OCI-LY7 (cell line): ENCODE measurements around the gene DYNC1I1. TPM values are rescaled to one million over a fixed set of nuclear protein-coding genes. Genes with fewer than 3 reads are reported as not detected.

ENCODE experiments used
- BruUV-seq: library from RNA; stranded (reverse); fragments of 400-500 nt; replicated peaks from 2 replicates; lab custom pipeline; 2021; lab: Mats Ljungman, UMichigan
- CTCF ChIA-PET: fragments of 300-600 bp; sonication (Branson Sonifier 250); formaldehyde crosslinking; loops from one replicate; lab custom pipeline; 2022; ENCODE audit warnings: antibody characterized with exemption; ENCODE audit not compliant: unreplicated experiment; lab: Charles Lee
- POLR2A ChIA-PET: fragments of 300-600 bp; sonication (Branson Sonifier 250); formaldehyde crosslinking; loops from one replicate; lab custom pipeline; 2022; ENCODE audit warnings: antibody characterized with exemption; lab: Charles Lee
- DNase-seq: peaks from one replicate; pipeline ENCODE4 v3.0.0-alpha.2; 2015; ENCODE audit warnings: low spot score
- H2AFZ ChIP-seq: fragments of 200-600 bp; sonication (generic), shearing (Covaris generic); 2 replicates; pipeline ENCODE4 v1.6.1; 2014; ENCODE audit warnings: mild to moderate bottlenecking, antibody characterized with exemption, low read length, moderate library complexity
- H3K27ac ChIP-seq: fragments of 200-600 bp; sonication (generic); 2 replicates; pipeline ENCODE4 v1.5.1; 2014; ENCODE audit warnings: mixed run types, low read depth, mild to moderate bottlenecking, moderate library complexity, low read length, inconsistent platforms; ENCODE audit not compliant: poor library complexity, severe bottlenecking
- H3K36me3 ChIP-seq: fragments of 200-600 bp; sonication (generic); 2 replicates; pipeline ENCODE4 v1.6.1; 2014; ENCODE audit warnings: mild to moderate bottlenecking, antibody characterized with exemption, low read length, moderate library complexity, mixed read lengths; ENCODE audit not compliant: insufficient read depth
- H3K4me1 ChIP-seq: fragments of 200-600 bp; sonication (generic); 2 replicates; pipeline ENCODE4 v1.5.1; 2014; ENCODE audit warnings: mild to moderate bottlenecking, low read length; ENCODE audit not compliant: insufficient read depth, poor library complexity, severe bottlenecking
- H3K4me2 ChIP-seq: fragments of 200-600 bp; sonication (generic); 2 replicates; pipeline ENCODE4 v1.6.1; 2014; ENCODE audit warnings: mild to moderate bottlenecking, low read length
- H3K4me3 ChIP-seq: fragments of 200-600 bp; sonication (generic); 2 replicates; pipeline ENCODE4 v1.5.1; 2014; ENCODE audit warnings: mild to moderate bottlenecking, low read depth, low read length; ENCODE audit not compliant: poor library complexity, severe bottlenecking
- H3K79me2 ChIP-seq: fragments of 200-600 bp; sonication (generic); 2 replicates; pipeline ENCODE4 v1.6.1; 2016; ENCODE audit warnings: low read depth, mild to moderate bottlenecking, low read length, moderate library complexity, mixed read lengths; ENCODE audit not compliant: insufficient read depth
- H3K9me2 ChIP-seq: fragments of 200-600 bp; sonication (generic); 2 replicates; pipeline ENCODE4 v1.6.1; 2016; ENCODE audit warnings: mild to moderate bottlenecking, low read length, mixed read lengths; ENCODE audit not compliant: insufficient read depth
- H3K9me3 ChIP-seq: fragments of 200-600 bp; sonication (generic); 2 replicates; pipeline ENCODE4 v1.6.1; 2014; ENCODE audit warnings: mild to moderate bottlenecking, mixed run types, low read length, mixed read lengths
- H4K20me1 ChIP-seq: fragments of 200-600 bp; sonication (generic); 2 replicates; pipeline ENCODE4 v1.6.1; 2014; ENCODE audit warnings: mild to moderate bottlenecking, antibody characterized with exemption, low read length, moderate library complexity, mixed read lengths; ENCODE audit not compliant: insufficient read depth
- EZH2phosphoT487 ChIP-seq: fragments of 200-600 bp; sonication (generic); IDR thresholded peaks from 2 replicates; pipeline ENCODE4 v1.6.1; 2018; ENCODE audit warnings: low read depth, borderline replicate concordance, mild to moderate bottlenecking, mixed run types, antibody characterized with exemption, low read length, moderate library complexity, mixed read lengths
- intact Hi-C: fragments of 100-400 bp; cut with micrococcal nuclease; formaldehyde crosslinking; loops from one replicate; pipeline ENCODE4 v1.10.0; 2022; ENCODE audit not compliant: unreplicated experiment
- total RNA-seq, 2 experiments: library from RNA; depleted of rRNA in 1 of 2; stranded (reverse); fragments of >200 nt in 1 of 2; shearing (Covaris generic) in 1 of 2; gene quantifications; 2 replicates each; pipeline ENCODE4 v1.2.3, GENCODE V29; 2014 to 2022
- TF ChIP-seq, protein P1 (sequence below): fragments of 200-600 bp; sonication (generic); conservative IDR thresholded peaks from 2 replicates; pipeline ENCODE4 v1.5.1; 2014; ENCODE audit warnings: mild to moderate bottlenecking, antibody characterized with exemption, low read length, moderate library complexity, mixed read lengths

DYNC1I1 gene
- total RNA-seq, 2 experiments from 2014 or later = not detected

GRCh38 chr7:96026010-96026409 lies 253.7 kb downstream of the DYNC1I1 start:
- TF ChIP-seq, protein P1, sequence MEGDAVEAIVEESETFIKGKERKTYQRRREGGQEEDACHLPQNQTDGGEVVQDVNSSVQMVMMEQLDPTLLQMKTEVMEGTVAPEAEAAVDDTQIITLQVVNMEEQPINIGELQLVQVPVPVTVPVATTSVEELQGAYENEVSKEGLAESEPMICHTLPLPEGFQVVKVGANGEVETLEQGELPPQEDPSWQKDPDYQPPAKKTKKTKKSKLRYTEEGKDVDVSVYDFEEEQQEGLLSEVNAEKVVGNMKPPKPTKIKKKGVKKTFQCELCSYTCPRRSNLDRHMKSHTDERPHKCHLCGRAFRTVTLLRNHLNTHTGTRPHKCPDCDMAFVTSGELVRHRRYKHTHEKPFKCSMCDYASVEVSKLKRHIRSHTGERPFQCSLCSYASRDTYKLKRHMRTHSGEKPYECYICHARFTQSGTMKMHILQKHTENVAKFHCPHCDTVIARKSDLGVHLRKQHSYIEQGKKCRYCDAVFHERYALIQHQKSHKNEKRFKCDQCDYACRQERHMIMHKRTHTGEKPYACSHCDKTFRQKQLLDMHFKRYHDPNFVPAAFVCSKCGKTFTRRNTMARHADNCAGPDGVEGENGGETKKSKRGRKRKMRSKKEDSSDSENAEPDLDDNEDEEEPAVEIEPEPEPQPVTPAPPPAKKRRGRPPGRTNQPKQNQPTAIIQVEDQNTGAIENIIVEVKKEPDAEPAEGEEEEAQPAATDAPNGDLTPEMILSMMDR = no peak
- TF ChIP-seq EZH2phosphoT487 = no peak
- H3K4me2 ChIP-seq = no peak overlapping the region
- ChIA-PET CTCF (no interaction called here), POLR2A (interaction anchor here (0.7 kb wide), 1 partner anchor 1365 kb away, joined by 4 read pairs; no protein-coding TSS in a partner anchor)
- H3K9me2 ChIP-seq = no peaks in the 10 kb centered on the region
- no peaks in the 10 kb centered on the region for H3K79me2 ChIP-seq
- no peak overlapping the region for H2AFZ ChIP-seq
- H3K9me3 ChIP-seq = no peaks in the 10 kb centered on the region
- H3K4me3 ChIP-seq = no peak overlapping the region
- no peaks in the 10 kb centered on the region for H3K36me3 ChIP-seq
- no peak overlapping the region for H3K27ac ChIP-seq
- no TSS peak for BruUV-seq
- no peaks in the 10 kb centered on the region for H4K20me1 ChIP-seq
- intact Hi-C loops = no loop called here
- H3K4me1 ChIP-seq = no peaks in the 10 kb centered on the region
- no peak for DNase-seq

- H4K20me1 ChIP-seq = no peaks in the 10 kb centered on the region
- H3K9me2 ChIP-seq = no peaks in the 10 kb centered on the region
- no peaks in the 10 kb centered on the region for H3K4me1 ChIP-seq
- no peaks in the 10 kb centered on the region for H3K79me2 ChIP-seq
- no peaks in the 10 kb centered on the region for H3K36me3 ChIP-seq
- TF ChIP-seq, protein P1 = no peak
- no peak for TF ChIP-seq EZH2phosphoT487
- intact Hi-C loops = no loop called here
- BruUV-seq = no TSS peak
- no peak overlapping the region for H3K4me3 ChIP-seq
- ChIA-PET CTCF (no interaction called here), POLR2A (interaction anchor here (0.6 kb wide), 1 partner anchor 163 kb away, joined by 8 read pairs; no protein-coding TSS in a partner anchor)
- H3K9me3 ChIP-seq = no peaks in the 10 kb centered on the region
- no peak overlapping the region for H3K4me2 ChIP-seq
- no peak overlapping the region for H2AFZ ChIP-seq
- no peak overlapping the region for H3K27ac ChIP-seq
- DNase-seq = no peak
These were observed 254.3 kb downstream of the DYNC1I1 start for GRCh38 chr7:96026611-96027010.

- Histone ChIP-seq H3K36me3 (no peaks in the 10 kb centered on the region), H3K27ac (no peak overlapping the region), H2AFZ (no peak overlapping the region), H3K79me2 (no peaks in the 10 kb centered on the region), H3K4me2 (no peak overlapping the region), H3K9me3 (no peaks in the 10 kb centered on the region), H4K20me1 (no peaks in the 10 kb centered on the region), H3K4me1 (no peaks in the 10 kb centered on the region), H3K9me2 (no peaks in the 10 kb centered on the region), H3K4me3 (no peak overlapping the region)
- ChIA-PET POLR2A (no interaction called here), CTCF (no interaction called here)
- no TSS peak for BruUV-seq
- TF ChIP-seq, protein P1 = no peak
- no peak for TF ChIP-seq EZH2phosphoT487
- intact Hi-C loops = no loop called here
- no peak for DNase-seq
These were observed 256.4 kb downstream of the DYNC1I1 start for GRCh38 chr7:96028729-96029128.
